Measurements from ENCODE around the gene SP7.

GRCh38 chr12:53346491-53346890 is 10.3 kb upstream of the SP7 start:
- TF ChIP-seq CTCF (conservative IDR thresholded peaks at IDR 0.05; ENCODE audit: low read length) (no peak), EZH2phosphoT487 (IDR thresholded peaks at IDR 0.05; ENCODE audit: borderline replicate concordance) (no peak)

Data from Loucy (cell line).